H9 (cell line): ENCODE measurements around the gene AKR1A1. TPM values are rescaled to one million over a fixed set of nuclear protein-coding genes. Genes with fewer than 3 reads are reported as not detected.
A peak's percentile ranks its signal among the peaks of the same experiment; 100 is the strongest.

ENCODE experiments used
- DNase-seq: peaks from one replicate; pipeline ENCODE4 v3.0.0-alpha.2; 2017
- H2AFZ ChIP-seq: one replicate; pipeline ENCODE4 v1.6.1; 2013; ENCODE audit warnings: mild to moderate bottlenecking, low read length, control low read depth, moderate library complexity
- H2AK5ac ChIP-seq: 2 replicates; pipeline ENCODE4 v1.6.1; 2013; ENCODE audit warnings: low read length, control low read depth, mixed read lengths; ENCODE audit not compliant: insufficient read length
- H2BK120ac ChIP-seq: one replicate; pipeline ENCODE4 v1.6.1; 2013; ENCODE audit warnings: low read depth, mild to moderate bottlenecking, low read length, control low read depth, inconsistent platforms; ENCODE audit not compliant: poor library complexity, severe bottlenecking
- H2BK12ac ChIP-seq: 2 replicates; pipeline ENCODE4 v1.6.1; 2013; ENCODE audit warnings: low read length, control low read depth, mixed read lengths, low read depth; ENCODE audit not compliant: insufficient read length
- H2BK15ac ChIP-seq: 2 replicates; pipeline ENCODE4 v1.6.1; 2013; ENCODE audit warnings: low read depth, low read length, control low read depth
- H2BK20ac ChIP-seq: one replicate; pipeline ENCODE4 v1.6.1; 2013; ENCODE audit warnings: low read depth, mild to moderate bottlenecking, low read length, control low read depth, inconsistent platforms; ENCODE audit not compliant: poor library complexity, severe bottlenecking
- H2BK5ac ChIP-seq: 2 replicates; pipeline ENCODE4 v1.6.1; 2013; ENCODE audit warnings: low read length, control low read depth, mixed read lengths; ENCODE audit not compliant: insufficient read length
- H3K14ac ChIP-seq: 2 replicates; pipeline ENCODE4 v1.6.1; 2013; ENCODE audit warnings: low read length, control low read depth; ENCODE audit not compliant: insufficient read depth
- H3K18ac ChIP-seq: 2 replicates; pipeline ENCODE4 v1.6.1; 2013; ENCODE audit warnings: low read depth, mild to moderate bottlenecking, mixed read lengths, low read length, control low read depth; ENCODE audit not compliant: insufficient read length
- H3K23ac ChIP-seq: 2 replicates; pipeline ENCODE4 v1.6.1; 2013; ENCODE audit warnings: low read length, control low read depth, mixed read lengths, low read depth; ENCODE audit not compliant: insufficient read length
- H3K23me2 ChIP-seq: 2 replicates; pipeline ENCODE4 v1.6.1; 2013; ENCODE audit warnings: low read depth, mild to moderate bottlenecking, mixed read lengths, low read length, control low read depth; ENCODE audit not compliant: insufficient read length, poor library complexity, severe bottlenecking
- H3K27ac ChIP-seq: 2 replicates; pipeline ENCODE4 v1.5.1; 2013; ENCODE audit warnings: low read length, control low read depth, mixed read lengths, low read depth; ENCODE audit not compliant: insufficient read length
- H3K27me3 ChIP-seq: 2 replicates; pipeline ENCODE4 v1.6.1; 2013; ENCODE audit warnings: low read length, control low read depth, inconsistent platforms; ENCODE audit not compliant: insufficient read depth
- H3K4ac ChIP-seq: 2 replicates; pipeline ENCODE4 v1.6.1; 2013; ENCODE audit warnings: low read depth, mild to moderate bottlenecking, control low read depth, inconsistent platforms, low read length, moderate library complexity
- H3K4me1 ChIP-seq: 2 replicates; pipeline ENCODE4 v1.6.1; 2013; ENCODE audit warnings: low read length, control low read depth, inconsistent platforms; ENCODE audit not compliant: insufficient read depth
- H3K4me2 ChIP-seq: 2 replicates; pipeline ENCODE4 v1.6.1; 2013; ENCODE audit warnings: low read length, control low read depth, mixed read lengths; ENCODE audit not compliant: insufficient read length, insufficient read depth
- H3K56ac ChIP-seq: 2 replicates; pipeline ENCODE4 v1.6.1; 2013; ENCODE audit warnings: low read depth, mild to moderate bottlenecking, mixed read lengths, low read length, control low read depth; ENCODE audit not compliant: insufficient read length
- H3K79me1 ChIP-seq: 2 replicates; pipeline ENCODE4 v1.6.1; 2013; ENCODE audit warnings: low read depth, mild to moderate bottlenecking, moderate library complexity, low read length, control low read depth, inconsistent platforms; ENCODE audit not compliant: insufficient read depth, poor library complexity, severe bottlenecking
- H3K79me2 ChIP-seq: 2 replicates; pipeline ENCODE4 v1.6.1; 2013; ENCODE audit warnings: low read length, control low read depth, inconsistent platforms; ENCODE audit not compliant: insufficient read depth
- H3K9ac ChIP-seq: 2 replicates; pipeline ENCODE4 v1.6.1; 2013; ENCODE audit warnings: low read length, control low read depth, mixed read lengths; ENCODE audit not compliant: insufficient read length; ENCODE audit errors: extremely low read depth
- H3K9me3 ChIP-seq: one replicate; pipeline ENCODE4 v1.6.1; 2013; ENCODE audit warnings: low read depth, low read length, inconsistent platforms; ENCODE audit not compliant: control insufficient read depth
- H3T11ph ChIP-seq: one replicate; pipeline ENCODE4 v1.6.1; 2013; ENCODE audit warnings: mild to moderate bottlenecking, low read length, control low read depth, inconsistent platforms
- H4K20me1 ChIP-seq: one replicate; pipeline ENCODE4 v1.6.1; 2013; ENCODE audit not compliant: control insufficient read depth, insufficient read length, insufficient read depth
- H4K5ac ChIP-seq: 2 replicates; pipeline ENCODE4 v1.6.1; 2013; ENCODE audit warnings: low read depth, mild to moderate bottlenecking, mixed read lengths, low read length, control low read depth; ENCODE audit not compliant: insufficient read length
- H4K8ac ChIP-seq: replicated peaks from 2 replicates; pipeline ENCODE4 v1.6.1; 2013; ENCODE audit warnings: low read length, control low read depth, mixed read lengths, low read depth; ENCODE audit not compliant: insufficient read length
- H4K91ac ChIP-seq: 2 replicates; pipeline ENCODE4 v1.6.1; 2013; ENCODE audit warnings: low read depth, mild to moderate bottlenecking, moderate library complexity, mixed read lengths, low read length, control low read depth; ENCODE audit not compliant: insufficient read length
- H3K27ac Mint-ChIP-seq, 3 experiments: 2 replicates in 2 of 3; 3 replicates in 1 of 3; pipeline ENCODE4 v1.8.0; 2020 to 2021; ENCODE audit warnings: mixed read lengths in 3 of 3, mild to moderate bottlenecking in 1 of 3, moderate library complexity in 1 of 3
- H3K27me3 Mint-ChIP-seq: 2 replicates; pipeline ENCODE4 v1.8.0; 2021; ENCODE audit warnings: low read depth, mild to moderate bottlenecking, moderate library complexity, mixed read lengths
- H3K36me3 Mint-ChIP-seq, 3 experiments: 2 replicates in 2 of 3; 3 replicates in 1 of 3; pipeline ENCODE4 v1.8.0; 2020 to 2021; ENCODE audit warnings: low read depth in 3 of 3, mixed read lengths in 3 of 3; ENCODE audit not compliant: insufficient read depth in 1 of 3
- H3K4me1 Mint-ChIP-seq, 2 experiments: 2 replicates each; pipeline ENCODE4 v1.8.0; 2020; ENCODE audit warnings: mixed read lengths in 2 of 2
- H3K4me3 Mint-ChIP-seq, 2 experiments: 2 replicates in 1 of 2; 3 replicates in 1 of 2; pipeline ENCODE4 v1.8.0; 2020 to 2021; ENCODE audit warnings: mild to moderate bottlenecking in 2 of 2, mixed read lengths in 2 of 2, moderate library complexity in 1 of 2
- H3K9me3 Mint-ChIP-seq, 2 experiments: 2 replicates in 1 of 2; 3 replicates in 1 of 2; pipeline ENCODE4 v1.8.0; 2020; ENCODE audit warnings: mild to moderate bottlenecking in 2 of 2, mixed read lengths in 2 of 2, moderate library complexity in 1 of 2
- CTCF ChIP-seq: fragments of 200-600 bp; sonication (generic); conservative IDR thresholded peaks from 3 replicates; pipeline ENCODE4 v1.8.0; 2021; ENCODE audit warnings: antibody characterized with exemption, mild to moderate bottlenecking
- WGBS: extraction: QIAGEN DNeasy Blood & Tissue Kit; methylation state at CpG from one replicate; pipeline ENCODE4 v1.1.7; 2013; ENCODE audit warnings: missing lambda C conversion rate, low lambda C conversion rate, mixed read lengths; ENCODE audit not compliant: insufficient read length; ENCODE audit errors: extremely low coverage; 5-methylcytosine and 5-hydroxymethylcytosine counted together
- total RNA-seq: library from RNA; stranded (reverse); gene quantifications from 2 replicates; pipeline ENCODE4 v1.2.1, GENCODE V29; 2021

Gene AKR1A1
- total RNA-seq, 1 experiment from 2014 or later: 286 TPM

DNA sequence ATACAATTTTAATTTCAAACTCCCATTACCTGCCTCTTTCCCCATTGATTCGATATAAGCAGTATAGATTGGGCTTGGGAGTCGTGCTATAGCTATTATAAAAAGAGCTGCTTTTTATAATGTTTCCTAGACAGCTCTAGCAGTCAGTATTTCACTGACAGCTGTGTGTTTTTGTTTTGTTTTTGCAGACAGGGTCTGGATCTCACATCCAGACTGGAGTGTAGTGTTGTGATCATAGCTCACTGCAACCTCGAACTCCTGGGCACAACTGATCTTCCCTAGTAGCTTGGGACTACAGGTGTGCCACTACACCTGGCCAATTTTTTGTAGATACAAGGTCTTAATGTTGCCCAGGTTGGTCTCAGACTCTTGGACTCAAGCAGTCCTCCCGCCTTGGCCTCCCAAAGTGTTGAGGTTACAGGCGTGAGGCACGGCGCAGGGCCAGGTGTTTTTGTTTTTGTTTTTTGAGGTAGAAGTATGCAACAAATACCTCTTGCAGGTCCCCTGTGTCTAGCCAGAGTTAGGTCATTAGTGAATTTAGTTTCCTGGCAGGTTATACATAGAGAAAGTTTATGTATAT, 35.0 kb downstream of the AKR1A1 start:
- no peak overlapping the region for H4K5ac ChIP-seq
- no peak overlapping the region for H4K91ac ChIP-seq
- H4K8ac ChIP-seq: no peak overlapping the region
- H3K23me2 ChIP-seq: peaks cover 6% of the 10 kb centered on the region
- no peak for TF ChIP-seq CTCF
- peaks cover 3% of the 10 kb centered on the region for H3K79me1 ChIP-seq
- H2BK12ac ChIP-seq: no peak overlapping the region
- no peaks in the 10 kb centered on the region for H4K20me1 ChIP-seq
- H3K23ac ChIP-seq: no peak overlapping the region
- H2AK5ac ChIP-seq: no peak overlapping the region
- peaks cover 53% of the 10 kb centered on the region for H3K79me2 ChIP-seq
- H3K27ac ChIP-seq: no peak overlapping the region
- H3K27ac Mint-ChIP-seq: peak overlapping the region; percentile 99 to 100 (median 100); a peak in 6 of 7 replicates
- peak overlapping the region; percentile 99 to 100 for H3K4me3 Mint-ChIP-seq
- no peaks in the 10 kb centered on the region for H3K27me3 ChIP-seq
- H2BK20ac ChIP-seq: no peak overlapping the region
- no peak overlapping the region for H2BK5ac ChIP-seq
- peaks cover 2 to 3% of the 10 kb centered on the region in 2 experiments; a peak in 3 of 5 replicates for H3K9me3 Mint-ChIP-seq
- H3K4ac ChIP-seq: no peak overlapping the region
- WGBS: no CpG with 5 or more reads among the region's 7 CpGs
- H3K36me3 Mint-ChIP-seq: peaks cover 30 to 40% (median 37%) of the 10 kb centered on the region in 3 experiments
- peak overlapping the region; percentile 96 for H3K9ac ChIP-seq
- no peak overlapping the region for H2BK15ac ChIP-seq
- no peaks in the 10 kb centered on the region; the same call in 1 of the 2 replicates for H3K4me1 ChIP-seq
- peaks cover 3% of the 10 kb centered on the region; the same call in 1 of the 2 replicates for H3K27me3 Mint-ChIP-seq
- no peak overlapping the region for H2BK120ac ChIP-seq
- DNase-seq: no peak
- H3K9me3 ChIP-seq: no peaks in the 10 kb centered on the region
- no peak overlapping the region for H3T11ph ChIP-seq
- H2AFZ ChIP-seq: no peak overlapping the region
- peak overlapping the region; percentile 97; the same call in 1 of the 2 replicates for H3K14ac ChIP-seq
- no peak overlapping the region for H3K18ac ChIP-seq
- peak overlapping the region; percentile 86 for H3K4me2 ChIP-seq
- H3K56ac ChIP-seq: no peak overlapping the region
- peaks cover 22 to 29% of the 10 kb centered on the region in 2 experiments for H3K4me1 Mint-ChIP-seq
